GM18505 (cell line): ENCODE data around the gene TAF10.

Experiments used
- ATAC-seq: cut with Tn5 transposase; IDR thresholded peaks from one replicate; pipeline ENCODE4 v1.9.1; 2021; ENCODE audit not compliant: unreplicated experiment
- POLR2A ChIP-seq: IDR thresholded peaks from 4 replicates; pipeline ENCODE4 v1.6.1; 2011; ENCODE audit warnings: borderline replicate concordance; ENCODE audit not compliant: insufficient read depth, insufficient read length; ENCODE audit errors: extremely low read depth

Gene TAF10

GRCh38 chr11:6576471-6577373 lies 35.3 kb downstream of the TAF10 start:
- no peak for ATAC-seq
- TF ChIP-seq POLR2A: no peak

DNA sequence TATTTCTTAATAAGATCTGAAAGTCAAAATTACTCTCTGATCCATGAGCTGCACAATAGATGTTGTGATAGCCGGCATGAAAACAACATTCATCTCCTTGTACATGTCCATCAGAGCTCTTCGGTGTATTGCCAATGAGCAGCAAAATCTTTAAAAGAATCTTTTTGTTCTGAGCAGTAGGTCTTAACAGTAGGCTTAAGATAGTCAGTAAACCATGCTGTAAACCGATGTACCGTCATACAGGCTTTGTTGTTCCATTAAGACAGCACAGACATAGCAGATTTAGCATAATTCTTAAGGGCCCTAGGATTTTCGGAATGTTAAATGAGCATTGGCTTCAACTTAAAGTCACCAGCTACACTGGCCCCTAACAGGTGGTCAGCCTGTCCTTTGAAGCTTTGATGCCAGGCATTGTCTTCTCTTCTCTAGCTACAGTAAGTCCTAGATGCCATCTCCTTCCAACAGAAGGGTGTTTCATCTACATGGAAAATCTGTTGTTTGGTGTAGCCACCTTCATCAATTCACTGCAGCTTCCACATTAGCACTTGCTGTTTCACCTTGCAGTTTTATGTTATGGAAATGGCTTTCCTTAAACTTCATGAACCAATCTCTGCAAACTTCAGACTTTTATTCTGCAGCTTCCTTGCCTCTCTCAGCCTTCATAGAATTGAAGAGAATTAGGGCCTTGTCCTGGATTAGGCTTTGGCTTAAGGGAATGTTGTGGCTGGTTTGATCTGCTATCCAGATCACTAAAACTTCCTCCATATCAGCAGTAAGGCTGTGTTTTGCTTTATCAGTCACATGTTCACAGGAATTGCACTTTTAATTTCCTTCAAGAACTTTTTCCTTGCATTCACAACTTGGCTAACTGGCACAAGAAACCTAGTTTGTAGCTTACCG lies 37.0 kb downstream of the TAF10 start:
- TF ChIP-seq POLR2A: no peak
- no peak for ATAC-seq

- ATAC-seq: no peak
- TF ChIP-seq POLR2A: no peak
Measured at GRCh38 chr11:6572215-6572614, 39.8 kb downstream of the TAF10 start.

DNA sequence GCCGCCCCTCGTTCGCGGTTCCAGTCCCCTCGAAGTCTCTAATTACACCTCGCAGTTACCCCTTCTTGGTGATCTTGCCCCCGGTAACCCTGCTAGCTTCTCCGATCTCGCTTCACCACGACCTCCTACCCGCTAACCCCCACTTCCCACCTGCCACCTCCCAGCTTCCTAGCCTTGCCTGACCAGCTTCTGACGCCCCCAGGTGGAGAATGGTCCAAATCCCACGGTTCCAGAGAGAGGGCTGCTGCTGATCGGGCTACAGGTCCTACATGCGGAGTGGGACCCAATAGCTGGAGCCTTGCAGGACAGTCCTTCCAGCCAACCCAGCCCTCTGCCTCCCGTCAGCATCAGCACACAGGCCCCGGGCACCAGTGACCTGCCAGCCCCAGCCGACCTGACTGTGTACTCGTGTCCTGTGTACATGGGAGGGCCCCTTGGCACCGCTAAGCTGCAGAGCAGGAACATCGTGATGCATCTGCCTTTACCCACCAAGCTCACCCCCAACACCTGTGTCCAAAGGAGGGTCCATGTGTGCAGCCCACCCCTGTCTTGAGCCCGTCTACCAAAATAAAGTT lies 40.5 kb downstream of the TAF10 start:
- no peak for TF ChIP-seq POLR2A
- ATAC-seq: no peak

GRCh38 chr11:6570691-6571427 lies 41.2 kb downstream of the TAF10 start:
- no peak for ATAC-seq

GRCh38 chr11:6569706-6570105 lies 42.3 kb downstream of the TAF10 start:
- no peak for TF ChIP-seq POLR2A
- ATAC-seq: no peak

More at GRCh38 chr11:6570691-6571427, 41.2 kb downstream of the TAF10 start:
- no peak for TF ChIP-seq POLR2A

- no peak for ATAC-seq
- TF ChIP-seq POLR2A: no peak
Measured at GRCh38 chr11:6568191-6568918, 43.7 kb downstream of the TAF10 start.

DNA sequence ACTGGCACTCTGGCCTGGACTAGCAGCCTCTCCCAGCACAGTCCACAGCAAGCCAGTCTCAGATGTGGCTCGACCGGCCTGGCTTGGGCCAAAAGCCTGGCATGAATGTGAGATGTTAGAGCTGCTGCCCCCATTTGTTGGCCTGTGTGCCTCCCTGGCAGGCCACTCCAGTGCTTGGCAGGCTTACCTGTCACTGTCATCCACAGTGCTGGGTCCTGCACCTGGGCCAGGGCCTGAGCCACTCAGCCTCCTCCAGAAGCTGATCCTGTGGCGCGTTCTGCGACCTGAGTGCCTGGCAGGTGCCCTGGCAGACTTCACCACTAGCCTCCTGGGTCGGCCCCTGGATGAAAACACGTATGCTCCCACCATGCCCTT lies 44.7 kb downstream of the TAF10 start:
- no peak for ATAC-seq
- no peak for TF ChIP-seq POLR2A

GRCh38 chr11:6566704-6567370 lies 45.2 kb downstream of the TAF10 start:
- no peak for TF ChIP-seq POLR2A
- no peak for ATAC-seq

- no peak for ATAC-seq
- no peak for TF ChIP-seq POLR2A
Measured at GRCh38 chr11:6565988-6566703, 45.9 kb downstream of the TAF10 start.

DNA sequence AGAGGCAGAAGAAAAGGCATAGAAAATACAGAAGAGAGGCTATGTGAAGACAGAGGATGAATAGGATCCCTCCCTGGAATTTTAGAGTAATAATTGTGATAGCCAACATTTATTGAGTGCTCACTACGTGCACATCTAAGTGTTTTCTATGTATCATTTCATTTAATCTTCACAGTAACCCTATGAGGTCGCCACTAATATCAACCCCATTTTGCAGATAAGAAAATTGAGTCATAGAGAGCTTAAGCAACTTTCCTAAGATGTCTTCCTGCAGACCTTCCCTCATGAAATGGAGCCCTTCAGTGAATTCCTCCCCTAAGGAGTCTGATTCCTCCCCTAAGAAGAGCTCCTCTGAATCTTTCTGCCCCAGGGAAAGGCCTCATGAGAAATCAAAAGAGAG lies 46.7 kb downstream of the TAF10 start:
- no peak for ATAC-seq
- TF ChIP-seq POLR2A: no peak
